GM18868 (cell line): Measurements from ENCODE around the gene EFNA4.
"Not testable (repeated sequence)": the region's sequence is repeated elsewhere in the genome, so short reads cannot be mapped to it uniquely, and the experiment has no call there.

Experiments
- ATAC-seq: cut with Tn5 transposase; IDR thresholded peaks from one replicate; pipeline ENCODE4 v1.9.1; 2021; ENCODE audit warnings: mild to moderate bottlenecking, moderate library complexity; ENCODE audit not compliant: unreplicated experiment

EFNA4 gene

GRCh38 chr1:155116113-155116764, 52.7 kb downstream of the EFNA4 start:
- no peak for ATAC-seq

GRCh38 chr1:155117610-155118009, 54.1 kb downstream of the EFNA4 start:
- no peak for ATAC-seq

GRCh38 chr1:155118090-155118489, 54.5 kb downstream of the EFNA4 start:
- ATAC-seq, result not testable (repeated sequence)
